ENCODE measurements around the gene MAGI3. TPM values are rescaled to one million over a fixed set of nuclear protein-coding genes. Genes with fewer than 3 reads are reported as not detected.
"Not testable (repeated sequence)": the region's sequence is repeated elsewhere in the genome, so short reads cannot be mapped to it uniquely, and the experiment has no call there.

Gene MAGI3
- polyA plus RNA-seq, 1 donor, result 29.6 TPM

- not testable (repeated sequence) for DNase-seq
Measured at GRCh38 chr1:113509766-113510165, 119.5 kb downstream of the MAGI3 start.

DNA sequence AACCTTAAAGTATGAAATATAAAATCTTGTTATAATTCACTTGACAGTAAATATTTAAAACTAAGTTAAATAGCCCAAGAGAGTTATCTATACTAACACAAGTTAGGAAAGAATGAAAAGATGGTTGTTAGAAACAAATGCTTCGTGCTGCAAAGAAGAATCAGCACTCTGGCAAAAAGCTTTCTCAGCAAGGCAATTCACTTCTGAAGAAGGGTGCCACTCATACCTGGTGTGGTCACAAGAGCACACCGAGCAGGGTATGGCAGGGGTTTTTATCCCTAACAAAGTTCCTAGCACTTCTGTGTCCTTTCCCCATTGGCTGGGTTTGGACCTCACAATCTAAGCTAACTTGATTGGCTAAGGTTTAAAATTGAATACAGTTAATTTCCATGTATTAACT lies 121.0 kb downstream of the MAGI3 start:
- no peak for DNase-seq

DNA sequence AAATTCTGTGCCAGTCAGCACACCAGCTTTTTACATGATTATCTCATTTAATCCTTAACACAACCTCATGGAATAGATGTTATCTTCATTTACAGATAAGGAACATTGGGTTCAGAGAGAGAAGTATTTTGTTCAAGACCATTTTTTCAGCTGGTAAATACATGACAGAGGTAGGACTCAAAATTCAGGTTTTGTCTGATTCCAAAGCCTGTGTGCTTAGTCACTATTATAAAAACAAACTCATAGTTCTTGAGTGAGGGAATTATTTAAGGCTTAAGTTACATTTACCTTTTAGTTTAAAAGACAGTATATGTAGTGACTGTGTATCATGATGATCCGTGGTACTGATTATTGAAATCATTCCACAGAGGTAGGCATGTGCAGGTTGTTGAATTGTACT lies 125.2 kb downstream of the MAGI3 start:
- DNase-seq, result no peak

DNA sequence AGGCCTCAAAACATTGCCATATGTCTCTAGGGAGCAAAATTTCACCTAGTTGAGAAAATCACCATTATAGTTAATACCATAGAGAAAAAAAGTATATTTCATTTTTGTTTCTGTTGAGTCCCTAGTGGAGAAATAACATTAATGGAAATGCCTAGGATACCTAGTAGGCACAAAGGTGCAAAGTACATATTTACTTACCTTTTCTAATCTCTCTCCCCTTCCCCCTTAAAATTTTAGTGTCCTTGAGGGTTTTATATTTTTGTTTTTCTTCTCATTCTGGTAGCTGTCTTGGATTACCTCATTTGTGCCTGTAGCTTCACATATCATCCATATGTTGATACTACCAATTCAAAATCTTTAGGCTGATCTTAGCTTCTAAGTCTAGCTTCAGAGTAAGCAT lies 127.0 kb downstream of the MAGI3 start:
- DNase-seq, result no peak

DNA sequence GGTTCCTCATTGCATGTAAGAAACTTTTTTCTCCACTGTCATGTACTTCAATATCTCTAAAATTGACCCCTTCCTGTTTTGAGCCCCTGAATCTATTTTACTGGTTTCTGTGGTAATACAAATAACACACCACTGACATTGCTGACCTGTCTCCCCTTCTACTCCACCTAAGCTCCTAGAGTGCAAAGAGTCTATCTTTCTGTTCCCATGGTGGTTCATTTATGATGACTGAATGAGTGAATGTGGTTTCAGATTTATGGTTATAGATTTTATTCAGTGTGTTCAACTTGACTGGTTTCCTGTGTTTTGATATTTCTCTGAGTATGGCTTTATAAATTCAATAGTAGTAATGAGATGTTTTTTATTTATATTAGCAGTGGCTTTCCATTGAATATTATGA lies 127.7 kb downstream of the MAGI3 start:
- no peak for DNase-seq

DNA sequence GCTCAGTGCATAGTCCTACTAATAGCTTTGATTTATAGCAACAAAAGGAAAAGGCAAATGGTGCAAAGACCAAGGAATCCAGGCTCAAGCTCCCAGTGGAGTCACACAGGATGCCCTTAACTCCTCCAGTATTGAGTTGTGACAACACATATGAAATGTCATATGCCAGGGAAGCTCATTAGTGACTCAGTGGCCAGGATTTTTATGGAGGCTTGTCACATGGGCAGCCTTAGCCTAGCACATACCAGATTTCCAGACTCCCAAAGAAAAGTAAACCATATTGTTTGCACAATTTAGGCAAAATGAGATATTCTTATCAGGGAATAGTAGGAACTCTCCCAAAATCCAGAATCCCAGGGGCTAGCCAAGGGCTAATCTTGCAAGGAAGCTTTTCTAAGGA lies 129.2 kb downstream of the MAGI3 start:
- DNase-seq, result no peak

DNA sequence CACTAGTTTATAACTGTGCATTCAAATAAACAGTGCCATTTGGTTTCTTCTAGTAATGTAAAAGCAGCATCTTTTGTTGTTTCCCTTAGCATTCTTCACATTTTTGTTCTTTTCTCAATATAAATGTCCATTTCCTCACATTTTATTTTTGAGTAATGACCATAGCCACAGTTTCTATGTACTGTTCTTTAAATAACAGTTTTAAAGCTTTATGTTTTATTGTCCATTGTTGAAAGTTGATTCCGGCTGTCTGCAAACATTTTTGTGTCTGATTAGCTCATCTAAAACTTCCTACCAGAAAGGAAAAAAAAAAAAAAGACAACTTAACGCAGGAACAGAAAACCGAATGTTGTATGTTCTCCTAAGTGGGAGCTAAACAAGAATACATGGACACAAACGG lies 139.7 kb downstream of the MAGI3 start:
- no peak for DNase-seq

DNA sequence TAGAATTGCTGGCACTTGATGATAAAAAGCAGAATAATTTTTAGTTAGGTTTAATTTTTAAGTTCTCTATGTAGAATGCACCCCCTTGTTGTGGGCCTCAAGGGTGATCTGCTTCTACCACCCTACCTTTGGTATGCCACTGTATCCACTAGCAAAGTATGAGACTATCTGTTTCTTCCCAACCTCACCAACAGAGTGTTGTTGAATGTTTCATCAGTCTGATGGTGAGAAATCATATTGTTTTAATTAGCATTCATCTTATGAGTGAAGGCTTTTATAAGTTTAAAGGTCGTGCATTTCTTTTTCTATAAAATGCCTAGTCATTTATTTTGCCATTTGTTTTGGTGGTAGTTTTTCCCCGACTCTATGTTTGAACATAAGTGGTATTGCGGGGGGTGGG lies 141.0 kb downstream of the MAGI3 start:
- DNase-seq, result no peak

- no peak for DNase-seq
Measured at GRCh38 chr1:113533061-113533460, 142.7 kb downstream of the MAGI3 start.

DNA sequence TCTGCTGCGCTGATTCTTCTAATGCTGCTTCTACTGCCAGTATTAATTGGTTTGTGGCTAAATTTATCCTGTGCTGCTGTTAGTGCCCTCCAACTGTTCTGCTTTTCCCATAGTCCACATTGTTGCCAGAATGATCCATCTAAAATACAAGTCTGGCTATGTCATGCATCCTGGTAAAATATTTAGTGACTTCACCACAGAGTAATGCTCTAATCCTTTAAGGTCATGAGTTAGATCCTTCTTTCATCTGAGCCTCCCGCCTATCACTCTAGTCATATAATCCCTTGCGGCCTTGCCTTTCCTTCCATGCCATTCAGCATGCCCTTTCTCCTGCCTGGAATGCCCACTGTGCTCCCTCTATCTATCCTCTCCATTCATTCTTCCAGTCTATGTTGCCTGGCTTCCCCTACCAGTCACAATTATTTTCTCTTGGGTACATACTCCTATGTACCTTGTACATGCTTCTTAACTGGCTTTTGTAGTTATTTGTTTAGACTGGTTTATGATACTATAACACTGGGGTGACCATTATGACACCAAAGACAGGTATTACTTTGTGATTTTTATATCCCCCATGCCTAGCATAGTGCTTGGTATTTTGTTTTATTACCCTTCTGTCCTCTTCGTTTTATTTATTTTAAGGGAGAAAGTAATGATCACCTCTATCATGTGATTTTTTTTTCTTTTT lies 144.0 kb downstream of the MAGI3 start:
- no peak for DNase-seq

- no peak for DNase-seq
Measured at GRCh38 chr1:113534875-113535274, 144.6 kb downstream of the MAGI3 start.

GRCh38 chr1:113536182-113536780 lies 146.0 kb downstream of the MAGI3 start:
- no peak for DNase-seq

- no peak for DNase-seq
Measured at GRCh38 chr1:113538225-113538624, 147.9 kb downstream of the MAGI3 start.

GRCh38 chr1:113540335-113540734 lies 150.0 kb downstream of the MAGI3 start:
- DNase-seq, result no peak

GRCh38 chr1:113541106-113541505 lies 150.8 kb downstream of the MAGI3 start:
- DNase-seq, result no peak

DNA sequence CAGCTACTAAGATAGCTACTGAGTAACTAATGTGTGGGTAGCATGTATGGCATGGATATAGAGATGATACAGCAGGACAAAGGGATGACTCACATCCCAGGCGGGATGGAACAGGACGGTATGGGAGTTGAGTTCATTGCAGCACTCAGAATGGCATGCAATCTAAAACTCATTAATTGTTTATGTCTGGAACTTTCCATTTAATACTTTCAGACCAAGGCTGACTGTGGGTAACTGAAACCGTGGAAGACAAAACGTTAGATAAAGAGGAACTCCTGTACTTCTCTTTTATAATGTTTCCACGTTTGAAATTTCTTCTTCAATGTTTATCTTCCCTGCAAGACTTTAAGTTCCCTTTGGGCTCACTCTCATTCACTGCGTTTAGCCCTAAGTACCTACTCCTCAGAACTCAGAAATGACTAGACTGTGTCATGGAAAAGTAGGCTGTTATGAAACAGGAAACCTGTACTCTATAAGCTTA lies 151.9 kb downstream of the MAGI3 start:
- DNase-seq, result no peak

- no peak for DNase-seq
Measured at GRCh38 chr1:113543110-113543509, 152.8 kb downstream of the MAGI3 start.

GRCh38 chr1:113545210-113545609 lies 154.9 kb downstream of the MAGI3 start:
- no peak for DNase-seq

- no peak for DNase-seq
Measured at GRCh38 chr1:113545626-113546025, 155.3 kb downstream of the MAGI3 start.

DNA sequence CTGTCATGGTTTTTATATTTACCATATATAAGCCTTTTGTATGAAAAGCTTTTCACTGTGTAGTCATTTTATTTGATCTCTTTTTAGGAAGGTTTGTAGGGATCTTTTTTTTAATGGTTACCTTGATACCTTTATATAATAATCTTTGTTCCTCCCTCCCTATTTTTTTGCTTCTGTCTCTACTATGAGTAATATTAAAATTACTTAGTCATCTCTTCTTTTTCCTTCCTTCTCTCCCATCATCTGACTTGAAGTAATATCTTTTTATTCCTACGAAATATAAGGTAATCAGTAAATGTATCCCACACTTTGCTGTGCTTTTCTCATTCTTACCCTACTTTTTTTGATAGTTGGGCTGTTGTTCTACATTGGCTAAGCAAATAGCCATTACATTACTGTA lies 161.4 kb downstream of the MAGI3 start:
- DNase-seq, result no peak

- DNase-seq, result no peak
Measured at GRCh38 chr1:113552244-113552643, 161.9 kb downstream of the MAGI3 start.

GRCh38 chr1:113557187-113557586 lies 166.9 kb downstream of the MAGI3 start:
- no peak for DNase-seq

DNA sequence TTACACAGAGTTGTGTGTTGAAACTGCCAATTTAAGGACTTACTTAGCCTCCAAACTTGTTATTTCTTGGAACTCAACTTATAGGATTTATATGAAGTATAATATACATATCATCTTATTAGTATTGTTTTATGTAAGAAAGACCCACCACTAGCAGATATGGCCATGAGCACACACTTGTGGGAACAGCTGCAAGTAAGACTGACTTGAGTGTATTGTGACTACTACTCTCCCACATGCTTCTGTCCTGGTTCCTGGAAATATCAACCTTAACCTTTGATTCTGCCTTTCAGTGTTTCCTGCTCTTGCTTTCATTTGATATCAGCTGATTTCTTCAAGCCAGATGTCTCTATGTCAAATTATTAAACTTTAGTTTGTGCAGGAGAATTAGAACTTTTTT lies 175.3 kb downstream of the MAGI3 start:
- DNase-seq, result no peak

DNA sequence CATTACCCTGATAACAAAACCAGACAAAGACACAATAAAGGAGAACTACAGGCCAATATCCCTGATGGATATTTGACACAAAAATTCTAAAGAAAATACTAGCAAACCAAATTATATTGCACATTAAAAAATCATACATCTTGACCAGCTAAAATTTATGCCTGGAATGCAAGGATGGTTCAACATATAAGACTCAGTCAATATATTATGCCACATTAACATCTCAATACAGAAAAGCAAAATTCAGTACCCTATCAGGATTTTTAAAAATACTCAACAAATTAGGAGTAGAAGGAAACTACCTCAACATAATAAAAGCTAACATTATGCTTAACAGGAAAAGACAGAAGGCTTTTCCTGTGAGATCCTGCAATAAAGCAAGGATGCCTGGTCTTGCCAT lies 177.1 kb downstream of the MAGI3 start:
- no peak for DNase-seq

Data from left kidney (tissue), 2 donors.